Measurements from ENCODE around the gene RAB8A.
A peak's percentile ranks its signal among the peaks of the same experiment; 100 is the strongest.
"Not testable (repeated sequence)": the region's sequence is repeated elsewhere in the genome, so short reads cannot be mapped to it uniquely, and the experiment has no call there.

RAB8A gene

DNA sequence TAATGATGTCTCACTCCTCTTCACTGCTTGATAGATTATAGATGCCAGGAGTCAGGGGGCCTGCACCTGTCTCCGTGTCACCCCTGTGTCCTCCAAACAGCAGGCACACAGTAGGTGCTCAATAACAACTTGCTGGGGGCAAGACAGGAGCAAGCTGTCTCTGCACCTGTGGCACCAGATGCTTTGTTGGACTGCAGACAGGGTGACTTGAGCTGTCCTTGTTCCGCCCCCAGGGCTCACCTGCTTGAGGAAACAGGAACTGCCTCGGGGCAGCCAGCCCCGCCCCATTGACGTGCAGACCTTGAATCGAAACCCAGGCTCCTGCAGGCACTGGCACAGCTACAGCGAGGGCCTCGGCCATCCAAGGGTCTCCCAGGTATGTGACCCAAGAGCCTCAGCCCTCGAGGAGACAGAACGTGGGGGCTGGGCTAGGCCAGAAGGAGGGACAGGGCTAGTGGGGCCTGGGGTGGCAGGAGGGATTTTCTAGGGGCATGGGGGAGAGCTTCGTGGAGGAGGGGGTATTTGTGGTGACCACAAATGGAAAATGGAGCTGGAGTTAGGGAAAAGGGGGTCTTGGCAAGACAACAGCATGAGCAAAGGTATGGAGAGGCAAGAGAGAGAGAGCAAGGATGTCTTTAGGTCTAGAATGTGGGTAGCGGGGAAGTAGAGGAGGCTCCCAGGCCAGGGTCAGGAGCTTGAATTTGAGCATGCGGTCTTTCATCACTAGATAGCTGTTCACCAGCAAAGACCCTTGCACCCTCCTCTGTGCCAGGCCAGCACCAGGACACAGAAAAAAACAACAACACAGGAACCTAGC, 31.9 kb downstream of the RAB8A start, which contains the start of gene HSH2D:
TSS of gene HSH2D (plus strand) at position 287 of the 817 bp plus-strand sequence. CDS start 5,066 bp downstream, outside the sequence.
- DNase-seq: peak; percentile 10

DNA sequence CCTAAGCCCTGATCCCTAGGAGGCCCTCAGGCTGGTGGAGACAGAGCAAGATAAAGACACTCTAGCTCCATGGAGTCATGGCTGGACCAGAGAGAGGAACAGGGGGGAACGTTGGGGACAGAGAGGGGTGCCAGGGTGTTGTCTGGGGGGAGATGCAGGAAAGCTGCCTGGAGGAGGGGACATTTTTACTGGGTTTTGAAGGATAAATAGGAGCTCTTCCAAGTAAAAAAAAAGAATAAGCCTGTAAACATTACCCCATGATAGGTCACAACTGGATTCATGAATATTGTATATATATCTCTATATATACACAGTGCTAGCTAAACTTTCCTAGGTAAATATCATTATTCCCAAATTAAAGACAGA, 32.5 kb downstream of the RAB8A start:
- DNase-seq: no peak

DNA sequence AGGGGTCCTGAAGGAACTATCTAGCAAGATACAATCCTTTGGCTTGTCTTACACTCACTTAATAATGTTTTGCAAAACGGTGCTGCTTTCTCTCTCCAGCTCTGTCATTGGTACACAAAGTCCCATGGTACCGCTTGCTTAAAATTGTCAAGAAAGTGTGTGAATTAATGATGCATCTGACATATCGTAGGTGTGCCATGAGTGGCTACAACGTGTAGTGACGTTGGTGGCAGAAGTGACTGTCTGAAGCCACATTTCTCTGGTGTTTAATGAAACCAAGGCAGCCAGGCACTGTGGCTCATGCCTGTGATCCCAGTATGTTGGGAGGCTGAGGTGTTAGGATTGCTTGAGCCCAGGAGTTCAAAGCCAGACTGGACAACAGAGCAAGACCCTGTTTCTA, 34.4 kb downstream of the RAB8A start:
- no peak for DNase-seq

DNA sequence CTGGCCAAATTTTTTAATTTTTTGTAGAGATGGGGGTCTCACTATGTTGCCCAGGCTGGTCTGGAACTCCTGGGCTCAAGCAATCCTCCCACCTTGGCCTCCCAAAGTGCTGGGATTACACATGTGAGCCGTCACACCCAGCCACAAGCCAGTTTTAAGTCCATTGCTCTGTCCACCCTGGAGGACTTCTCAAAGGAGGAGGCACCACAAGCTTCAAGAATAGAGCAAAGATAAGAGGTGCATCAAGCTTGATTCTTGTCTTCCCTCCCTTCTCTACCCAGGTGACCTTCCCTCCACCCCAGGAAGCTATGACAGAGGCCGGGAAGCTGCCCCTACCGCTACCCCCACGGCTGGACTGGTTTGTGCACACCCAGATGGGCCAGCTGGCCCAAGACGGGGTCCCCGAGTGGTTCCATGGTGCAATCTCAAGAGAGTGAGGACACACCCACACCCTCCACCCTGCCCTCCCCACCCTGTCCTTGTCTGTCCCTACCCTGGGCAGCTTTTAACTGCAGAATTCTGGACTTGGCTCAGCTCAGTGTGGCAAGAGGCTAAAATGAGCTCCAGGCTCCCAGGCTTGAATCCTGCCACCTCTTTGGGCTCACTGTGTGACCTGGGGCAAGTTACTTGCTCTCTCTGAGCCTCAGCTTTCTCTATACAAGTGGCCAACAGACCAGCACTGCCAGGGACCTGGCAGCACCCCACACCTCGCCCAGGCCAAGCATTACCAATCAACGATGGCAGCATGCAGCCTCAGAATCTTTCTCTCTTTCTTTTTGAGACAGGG, 36.9 kb downstream of the RAB8A start:
- DNase-seq: no peak

DNA sequence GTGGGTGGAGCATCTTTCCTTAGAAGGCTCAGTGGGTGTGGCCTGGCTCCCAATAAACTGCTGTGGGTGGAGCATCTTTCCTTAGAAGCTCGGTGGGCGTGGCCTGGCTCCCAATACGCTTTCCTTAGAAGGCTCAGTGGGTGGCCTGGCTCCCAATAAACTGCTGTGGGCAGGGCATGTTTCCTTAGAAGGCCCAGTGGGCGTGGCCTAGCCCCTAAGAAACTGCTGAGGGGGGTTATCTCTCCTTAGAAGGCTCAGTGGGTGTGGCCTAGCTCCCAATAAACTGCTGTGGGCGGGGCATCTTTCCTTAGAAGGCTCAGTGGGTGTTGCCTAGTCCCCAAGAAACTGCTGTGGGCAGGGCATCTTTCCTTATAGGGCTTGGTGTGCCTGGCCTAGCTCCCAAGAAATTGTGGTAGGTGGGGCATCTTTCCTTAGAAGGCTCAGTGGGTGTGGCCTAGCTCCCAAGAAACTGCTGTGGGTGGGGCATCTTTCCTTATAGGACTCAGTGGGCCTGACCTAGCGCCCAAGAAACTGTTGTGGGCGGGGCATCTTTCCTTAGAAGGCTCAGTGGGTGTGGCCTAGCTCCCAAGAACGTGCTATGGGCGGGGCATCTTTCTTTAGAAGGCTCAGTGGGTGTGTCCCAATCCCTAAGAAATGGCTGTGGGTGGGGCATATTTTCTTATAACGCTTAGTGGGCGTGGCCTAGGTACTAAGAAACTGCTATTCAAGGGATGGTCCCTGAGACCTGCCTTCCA, 42.1 kb downstream of the RAB8A start:
- no peak for DNase-seq

DNA sequence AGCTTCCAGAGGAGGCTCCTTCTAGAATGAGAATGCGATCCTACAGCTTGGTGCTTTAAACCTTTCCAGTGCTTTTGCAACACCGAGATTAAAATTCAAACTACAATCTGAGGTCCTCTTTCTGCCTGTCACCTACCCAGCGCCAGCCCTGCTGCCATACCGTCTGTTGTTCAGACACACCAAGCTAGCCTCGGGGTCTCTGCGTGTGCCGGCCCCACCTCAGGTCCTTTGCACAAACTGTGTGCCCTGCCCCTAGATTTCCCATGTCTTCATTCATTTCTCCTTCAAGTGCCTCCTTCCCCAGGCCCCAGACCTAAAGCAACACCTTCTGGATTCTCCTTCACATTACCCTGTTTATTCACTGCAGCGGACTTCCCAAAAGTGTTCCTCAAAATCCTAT, 42.9 kb downstream of the RAB8A start:
- DNase-seq: no peak

DNA sequence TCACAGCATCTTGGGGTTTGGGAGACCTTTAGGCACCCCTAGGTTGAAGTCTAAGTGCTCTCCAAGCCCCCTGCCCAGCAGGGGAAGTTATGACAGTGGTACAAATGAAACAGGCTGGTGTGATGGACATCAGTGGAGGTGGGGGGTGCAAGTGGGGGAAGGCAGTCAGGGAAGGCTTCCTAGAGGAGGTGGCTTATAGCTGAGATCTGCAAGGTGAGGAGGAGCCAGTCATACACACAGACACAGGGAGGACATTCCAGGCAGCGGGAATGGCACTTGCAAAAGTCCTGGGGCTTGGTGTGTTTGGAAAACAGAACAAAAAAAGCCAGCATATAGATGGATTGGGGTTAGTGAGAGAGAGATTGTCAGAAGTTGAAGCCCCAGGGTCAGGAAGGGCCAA, 43.4 kb downstream of the RAB8A start:
- DNase-seq: no peak

DNA sequence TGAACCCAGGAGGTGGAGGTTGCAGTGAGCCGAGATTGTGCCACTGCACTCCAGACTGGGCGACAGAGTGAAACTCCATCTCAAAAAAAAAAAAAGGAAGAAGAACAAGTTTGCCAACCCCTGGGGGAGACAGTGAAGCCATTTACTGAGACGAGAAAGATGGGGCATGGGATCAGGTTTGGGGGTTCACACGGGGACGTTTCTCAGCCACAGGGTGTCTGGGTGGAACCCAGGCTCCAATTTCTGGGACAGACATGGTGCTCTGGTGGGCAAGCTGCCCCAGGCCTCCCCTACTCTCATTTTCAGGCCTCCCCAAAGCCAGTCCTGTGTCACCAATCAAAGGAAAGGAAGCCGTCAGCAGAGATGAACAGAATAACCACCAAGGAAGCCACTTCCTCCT, 45.2 kb downstream of the RAB8A start:
- DNase-seq: no peak

DNA sequence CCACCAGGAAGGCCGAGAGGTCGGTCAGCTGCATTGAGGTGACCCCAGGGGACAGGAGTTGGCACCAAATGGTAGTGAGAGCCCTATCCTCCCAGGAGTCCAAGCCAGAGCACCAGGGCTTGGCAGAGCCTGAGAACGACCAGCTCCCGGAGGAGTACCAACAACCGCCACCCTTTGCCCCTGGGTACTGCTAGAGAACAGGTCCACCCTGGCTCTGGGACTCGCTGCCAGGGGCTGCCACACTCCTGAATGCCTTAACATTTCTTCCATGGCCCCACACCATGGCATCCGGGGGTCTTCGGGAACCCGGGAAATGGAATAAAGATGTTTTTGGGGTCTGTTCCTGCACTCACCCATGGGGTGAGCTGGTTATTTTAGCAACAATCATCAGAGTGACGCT, 45.9 kb downstream of the RAB8A start:
- no peak for DNase-seq

DNA sequence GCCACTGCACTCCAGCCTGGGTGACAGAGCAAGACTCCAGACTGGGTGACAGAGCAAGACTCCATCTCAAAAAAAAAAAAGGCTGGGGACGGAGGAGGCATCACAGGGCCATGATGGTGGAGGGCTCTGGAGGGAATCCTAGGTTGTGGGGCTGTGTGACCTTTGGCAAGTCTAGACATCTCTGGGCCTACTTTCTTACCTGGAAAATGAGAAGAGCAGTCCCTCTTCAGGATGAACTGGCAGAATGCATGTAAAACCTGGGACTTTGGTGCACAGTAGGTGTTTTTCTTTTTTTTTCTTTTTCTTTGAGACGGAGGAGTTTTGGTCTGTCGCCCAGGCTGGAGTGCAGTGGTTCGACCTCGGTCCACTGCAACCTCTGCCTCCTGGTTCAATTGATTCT, 48.0 kb downstream of the RAB8A start:
- no peak for DNase-seq

DNA sequence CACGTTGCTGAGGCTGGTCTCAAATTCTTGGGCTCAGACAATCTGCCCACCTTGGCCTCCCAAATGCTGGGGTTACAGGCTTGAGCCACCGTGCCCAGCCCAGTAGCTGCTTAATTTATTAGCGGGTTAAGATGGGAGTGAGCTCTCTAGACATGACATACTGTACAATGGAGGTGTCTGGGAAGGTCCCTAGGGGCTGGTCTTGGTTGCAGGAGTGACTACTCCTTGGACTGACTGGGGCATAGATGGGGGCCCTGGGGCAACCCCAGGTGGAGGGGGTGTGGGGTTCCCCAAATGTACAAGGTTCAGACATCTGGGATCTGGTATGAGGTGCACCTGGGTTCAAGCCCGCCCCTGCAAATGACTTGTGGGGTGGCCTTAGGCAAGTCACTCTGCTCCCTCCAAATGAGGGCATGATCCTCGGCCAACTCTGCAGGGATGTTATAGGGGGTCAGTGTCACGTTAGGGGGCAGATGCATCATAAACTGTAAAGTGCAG, 48.8 kb downstream of the RAB8A start:
- no peak for DNase-seq

DNA sequence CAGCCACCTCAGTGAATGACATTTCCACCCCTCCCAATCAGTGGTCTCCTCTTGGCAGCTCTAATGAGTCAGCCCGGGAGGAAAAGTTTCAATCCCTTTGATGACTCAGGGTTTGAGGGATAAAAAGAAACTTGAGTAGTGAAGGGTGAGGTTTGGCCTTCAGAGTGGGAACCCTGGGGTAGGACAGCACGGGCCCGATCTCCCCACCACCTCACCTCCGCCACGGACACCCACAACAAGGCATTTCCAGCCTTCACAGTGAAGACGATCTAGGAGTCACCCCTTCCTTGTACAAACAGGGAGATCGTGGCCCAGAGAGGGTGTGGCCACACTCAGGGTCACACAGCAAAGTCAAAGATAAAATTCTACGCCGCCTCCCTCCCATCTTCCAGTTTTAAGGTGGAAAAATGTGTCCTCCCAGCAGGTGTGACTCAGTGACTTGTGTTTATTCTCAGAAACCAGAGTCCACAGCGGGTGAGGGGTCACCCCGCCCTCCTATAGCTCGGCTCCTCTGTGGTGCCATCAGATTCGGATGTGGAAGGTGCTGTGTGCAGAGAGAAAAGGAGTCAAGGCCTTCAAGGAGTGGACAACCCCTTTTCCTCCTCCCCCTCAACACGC, 49.4 kb downstream of the RAB8A start:
- DNase-seq: no peak

DNA sequence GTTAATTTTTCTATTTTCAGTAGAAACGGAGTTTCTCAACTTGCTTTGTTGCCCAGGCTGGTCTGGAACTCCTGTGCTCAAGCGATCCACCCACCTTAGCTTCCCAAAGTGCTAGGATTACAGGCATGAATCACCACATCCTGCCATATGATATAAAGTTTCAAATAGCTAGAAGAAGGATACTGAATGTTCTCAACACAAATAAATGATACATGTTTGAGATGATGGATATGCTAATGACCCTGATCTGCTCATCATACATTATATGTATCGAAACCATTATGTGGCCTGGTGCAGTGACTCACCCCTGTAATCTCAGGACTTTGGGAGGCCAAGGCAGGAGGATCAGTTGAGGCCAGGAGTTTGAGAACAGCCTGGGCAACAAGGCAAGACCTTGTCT, 50.2 kb downstream of the RAB8A start:
- DNase-seq: no peak

DNA sequence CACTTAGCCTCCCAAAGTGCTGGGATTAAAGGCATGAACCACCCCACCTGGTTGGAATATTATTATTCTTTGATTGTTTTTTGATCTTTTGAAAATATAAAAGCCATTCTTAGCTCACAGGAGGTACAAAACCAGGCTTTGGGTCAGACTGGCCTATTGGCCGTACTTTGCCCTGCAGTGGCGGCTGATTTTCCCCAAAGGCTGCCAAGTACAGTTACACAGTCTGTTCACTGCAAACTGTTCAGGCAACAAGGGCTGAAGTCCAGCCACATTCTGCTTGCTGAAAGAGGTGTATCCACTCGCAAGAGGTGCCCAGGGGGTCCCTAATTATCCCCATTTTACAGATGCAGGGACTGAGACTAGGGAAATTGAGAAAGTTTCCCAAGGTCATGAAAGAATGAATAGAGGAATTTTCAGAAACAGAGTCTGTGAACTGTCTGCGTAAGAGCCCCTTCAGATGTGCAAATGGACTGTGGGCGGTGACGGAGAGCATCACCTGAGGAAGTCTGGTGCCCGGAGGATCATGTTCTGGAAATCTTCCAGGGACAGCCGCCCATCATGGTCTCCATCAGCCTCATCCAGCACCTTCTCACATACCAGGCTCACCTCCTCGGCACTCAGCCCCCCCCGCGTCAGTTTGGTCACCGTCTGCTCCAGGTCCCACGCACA, 52.7 kb downstream of the RAB8A start:
- no peak for DNase-seq

DNA sequence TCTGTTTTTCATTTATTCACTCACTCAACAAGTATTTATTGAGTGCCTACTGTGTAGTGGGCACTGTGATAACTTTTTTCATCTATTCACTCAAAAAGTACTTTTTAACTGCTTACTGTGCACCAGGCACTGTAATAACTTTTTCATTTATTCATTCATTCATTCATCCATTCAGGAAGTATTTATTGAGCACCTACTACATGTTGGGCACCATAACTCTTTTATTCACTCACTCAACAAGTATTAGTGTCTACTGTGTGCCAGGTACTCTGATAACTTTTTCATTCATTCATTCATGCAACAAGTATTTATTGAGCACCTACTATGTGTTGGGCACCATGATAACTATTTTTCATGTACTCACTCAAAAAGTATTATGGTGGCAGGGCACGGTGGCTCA, 54.7 kb downstream of the RAB8A start:
- DNase-seq: no peak

DNA sequence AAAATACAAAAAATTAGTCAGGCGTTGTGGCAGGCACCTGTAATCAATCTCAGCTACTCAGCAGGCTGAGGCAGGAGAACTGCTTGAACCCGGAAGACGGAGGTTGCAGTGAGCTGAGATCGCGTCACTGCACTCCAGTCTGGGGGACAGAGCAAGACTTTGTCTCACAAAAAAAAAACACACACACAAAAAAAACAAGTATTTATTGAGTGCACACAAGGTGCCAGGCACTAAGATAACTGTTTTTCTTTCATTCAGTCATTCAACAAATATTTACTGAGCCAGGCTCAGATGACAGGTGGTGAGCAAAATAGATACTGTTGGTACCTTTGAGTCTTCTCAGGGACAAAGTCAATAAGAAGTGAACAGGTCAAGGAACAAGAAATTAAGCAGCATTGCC, 55.4 kb downstream of the RAB8A start:
- DNase-seq: no peak

DNA sequence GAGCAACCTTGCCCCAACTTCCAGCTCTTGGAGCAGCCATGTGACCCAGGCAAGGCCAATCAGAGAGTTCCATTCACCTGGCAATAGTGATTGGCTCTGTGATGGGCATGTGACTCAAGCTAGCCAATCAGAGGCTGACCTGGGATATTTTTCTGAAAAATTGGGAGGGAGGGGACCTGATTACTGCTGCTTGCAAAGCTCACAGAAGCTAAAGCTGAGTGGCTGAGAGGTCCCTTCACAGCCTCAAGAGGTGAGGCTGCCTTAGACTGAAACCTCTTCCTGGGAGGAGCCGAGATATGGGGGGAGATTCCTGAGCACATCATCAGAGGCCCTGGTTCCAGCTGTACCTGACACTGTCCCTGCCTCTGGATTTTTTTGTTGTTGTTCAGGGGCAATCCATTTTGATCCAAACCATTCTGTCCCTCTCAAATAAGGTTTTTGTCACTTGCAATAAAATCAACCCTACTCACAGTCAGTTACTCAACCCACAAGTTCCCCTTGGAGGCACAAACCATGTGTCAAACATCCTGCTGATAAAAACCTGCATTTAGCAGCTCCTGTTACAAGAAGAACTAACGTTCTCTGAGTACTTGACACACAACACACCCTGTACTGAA, 56.9 kb downstream of the RAB8A start:
- DNase-seq: no peak

DNA sequence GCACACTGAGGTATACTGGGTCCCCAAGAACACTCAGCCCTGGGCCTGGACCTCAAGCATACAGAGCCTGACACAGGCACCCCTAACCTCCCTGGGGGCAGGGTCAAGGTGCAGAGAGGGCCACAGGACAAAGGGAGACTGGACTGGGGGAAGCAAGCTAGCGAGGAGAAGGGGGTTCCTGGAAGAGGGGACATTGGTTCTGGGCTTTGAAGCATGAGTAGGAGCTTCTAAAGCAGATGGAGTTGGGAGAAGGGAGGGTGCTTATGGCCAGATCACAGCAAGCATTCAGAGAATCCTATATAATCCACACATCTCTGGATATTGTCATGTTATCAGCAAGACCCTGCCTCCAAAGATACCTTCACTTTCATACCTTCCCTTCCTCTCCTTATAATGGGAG, 58.4 kb downstream of the RAB8A start:
- DNase-seq: no peak

DNA sequence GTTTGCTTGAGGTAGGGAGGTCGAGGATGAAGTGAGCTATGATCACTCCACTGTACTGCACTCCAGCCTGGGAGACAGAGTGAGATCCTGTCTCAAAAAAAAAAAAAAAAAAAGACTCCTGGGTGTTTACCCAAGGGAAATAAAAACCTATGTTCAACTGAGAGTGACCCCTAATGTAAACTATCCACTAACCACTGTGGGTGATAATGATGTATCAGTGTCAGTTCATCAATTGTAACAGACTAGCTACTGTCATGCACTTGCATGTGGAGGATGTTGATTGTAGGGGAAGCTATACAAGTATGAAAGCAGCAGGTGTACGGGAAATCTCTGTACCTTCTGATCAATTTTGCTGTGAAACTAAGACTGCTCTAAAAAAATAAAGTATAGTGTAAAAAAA, 64.3 kb downstream of the RAB8A start:
- DNase-seq: no peak

DNA sequence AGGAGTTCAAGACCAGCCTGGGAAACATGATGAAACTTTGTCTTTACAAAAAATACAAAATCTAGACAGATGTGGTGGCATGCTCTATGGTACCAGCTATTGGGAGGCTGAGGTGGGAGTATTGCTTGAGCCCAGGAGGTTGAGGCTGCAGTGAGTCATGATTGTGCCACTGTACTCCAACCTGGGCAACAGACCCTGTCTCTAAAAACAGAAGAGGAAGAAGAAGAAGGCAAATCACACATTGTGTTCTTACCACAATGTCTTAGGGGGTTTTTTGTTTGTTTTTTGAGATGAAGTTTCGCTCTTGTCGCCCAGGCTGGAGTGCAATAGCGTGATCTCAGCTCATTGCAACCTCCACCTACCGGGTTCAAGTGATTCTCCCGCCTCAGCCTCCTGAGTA, 67.2 kb downstream of the RAB8A start:
- DNase-seq: not testable (repeated sequence)

DNA sequence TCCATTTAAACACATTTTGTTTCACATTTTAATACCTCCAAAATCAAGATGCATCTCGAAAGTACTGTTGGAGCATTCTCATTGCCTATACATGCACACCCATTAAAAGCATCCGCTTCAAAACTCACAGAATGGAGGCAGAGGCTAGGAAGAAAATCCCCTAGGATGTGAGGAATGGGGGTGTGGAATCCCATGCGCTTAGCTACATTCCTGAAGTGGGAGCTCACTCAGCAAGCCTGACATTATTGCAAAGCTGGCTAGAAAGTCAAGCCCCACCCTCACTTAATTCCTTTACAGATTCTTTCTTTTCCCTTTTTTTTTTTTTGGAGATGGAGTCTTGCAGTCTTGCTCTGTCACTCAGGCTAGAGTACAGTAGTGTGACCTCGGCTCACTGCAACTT, 68.9 kb downstream of the RAB8A start:
- no peak for DNase-seq

All from SHP77 treated with DMSO at 0.1 percent for 48 hours (cell line).